ENCODE results near the gene SMS.

SMS gene

GRCh38 chrX:21982311-21982710 is 41.8 kb downstream of the SMS start:
- peaks cover 0 to 18% (median 11%) of the 10 kb centered on the region in 3 donors for H3K36me3 ChIP-seq
- H3K27ac ChIP-seq = no peak overlapping the region
- intact Hi-C loops (cut with DNase I; ENCODE audit: low total_unique reads) = loop anchor here (10.0 kb wide), 1 partner anchor 762 kb away; no protein-coding TSS in a partner anchor
- no peak overlapping the region for H3K4me3 ChIP-seq
- TF ChIP-seq CTCF (IDR thresholded peaks at IDR 0.05) = no peak
- H3K27me3 ChIP-seq = no peaks in the 10 kb centered on the region
- DNase-seq = no peak
- H3K9me3 ChIP-seq = no peaks in the 10 kb centered on the region
- H3K4me1 ChIP-seq = no peaks in the 10 kb centered on the region

DNA sequence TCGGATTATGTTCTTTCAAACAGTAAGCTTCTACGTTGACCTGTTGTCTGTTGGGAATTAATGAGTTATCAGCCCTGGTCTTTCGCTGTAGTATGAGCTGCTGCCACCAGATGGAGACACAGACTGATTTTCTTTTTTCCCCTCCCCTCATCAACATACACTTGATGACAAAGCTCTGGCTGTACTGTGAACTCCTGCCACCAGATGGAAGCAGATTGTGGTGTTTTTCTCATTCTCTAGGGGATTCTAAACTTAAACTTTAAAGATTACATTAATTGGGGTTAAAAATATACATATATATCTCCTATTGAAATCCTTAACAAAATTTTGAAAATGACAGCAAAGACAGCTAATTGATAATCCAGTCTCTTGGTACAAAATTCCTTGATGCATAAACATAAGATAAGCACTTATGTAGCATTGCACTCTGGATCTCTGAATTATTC is 44.8 kb downstream of the SMS start:
- peaks cover 0 to 15% (median 0%) of the 10 kb centered on the region in 3 donors for H3K36me3 ChIP-seq
- peak; percentile 51 to 69 for DNase-seq
- H3K4me3 ChIP-seq = no peak overlapping the region
- TF ChIP-seq CTCF (IDR thresholded peaks at IDR 0.05) = peak; percentile 79 to 80
- intact Hi-C loops (cut with DNase I; ENCODE audit: low total_unique reads) = loop anchor here (10.0 kb wide), 1 partner anchor 759 kb away; no protein-coding TSS in a partner anchor
- no peaks in the 10 kb centered on the region for H3K9me3 ChIP-seq
- H3K27me3 ChIP-seq = no peaks in the 10 kb centered on the region
- H3K27ac ChIP-seq = no peak overlapping the region
- H3K4me1 ChIP-seq = no peaks in the 10 kb centered on the region

GRCh38 chrX:21986596-21986995 is 46.1 kb downstream of the SMS start:
- Histone ChIP-seq H3K4me1 (no peaks in the 10 kb centered on the region), H3K27ac (no peak overlapping the region), H3K9me3 (no peaks in the 10 kb centered on the region), H3K36me3 (peaks cover 0 to 15% (median 7%) of the 10 kb centered on the region in 3 donors), H3K4me3 (no peak overlapping the region), H3K27me3 (no peaks in the 10 kb centered on the region)
- intact Hi-C loops (cut with DNase I; ENCODE audit: low total_unique reads) = loop anchor here (10.0 kb wide), 1 partner anchor 758 kb away; no protein-coding TSS in a partner anchor
- no peak for DNase-seq
- no peak for TF ChIP-seq CTCF (IDR thresholded peaks at IDR 0.05)

GRCh38 chrX:21989384-21989783 is 48.9 kb downstream of the SMS start:
- Histone ChIP-seq H3K4me1 (no peaks in the 10 kb centered on the region), H3K27ac (no peak overlapping the region), H3K27me3 (no peaks in the 10 kb centered on the region), H3K36me3 (peaks cover 0 to 21% (median 18%) of the 10 kb centered on the region in 3 donors), H3K4me3 (no peak overlapping the region), H3K9me3 (no peaks in the 10 kb centered on the region)
- no peak for TF ChIP-seq CTCF (IDR thresholded peaks at IDR 0.05)
- intact Hi-C loops (cut with DNase I; ENCODE audit: low total_unique reads) = loop anchor here (10.0 kb wide), 1 partner anchor 755 kb away; no protein-coding TSS in a partner anchor
- no peak for DNase-seq

DNA sequence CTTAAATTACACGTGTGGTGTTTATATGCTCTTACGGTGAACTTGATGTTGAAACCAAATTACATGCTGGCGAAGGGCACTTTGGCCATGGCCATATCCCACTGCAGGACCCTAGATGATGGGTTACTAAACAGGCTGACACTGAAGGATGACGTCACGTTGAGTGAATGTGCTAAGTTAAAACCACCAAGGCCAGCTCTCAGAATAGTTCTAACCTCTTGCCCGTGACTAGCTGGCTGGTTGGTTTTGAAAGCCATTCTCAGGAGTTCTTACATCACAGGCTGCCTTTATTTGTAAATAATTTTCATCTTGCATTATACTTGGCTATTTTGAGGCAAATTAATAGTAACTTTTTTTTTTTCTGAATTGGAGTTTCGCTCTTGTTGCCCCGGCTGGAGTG is 50.3 kb downstream of the SMS start:
- TF ChIP-seq CTCF (IDR thresholded peaks at IDR 0.05) = no peak
- DNase-seq = no peak
- Histone ChIP-seq H3K36me3 (peaks cover 0 to 21% (median 18%) of the 10 kb centered on the region in 3 donors), H3K4me1 (no peaks in the 10 kb centered on the region), H3K9me3 (no peaks in the 10 kb centered on the region), H3K4me3 (no peak overlapping the region), H3K27me3 (no peaks in the 10 kb centered on the region), H3K27ac (no peak overlapping the region)
- intact Hi-C loops (cut with DNase I; ENCODE audit: low total_unique reads) = no loop called here

- H3K9me3 ChIP-seq = no peaks in the 10 kb centered on the region
- DNase-seq = no peak
- intact Hi-C loops (cut with DNase I; ENCODE audit: low total_unique reads) = no loop called here
- no peak overlapping the region for H3K4me3 ChIP-seq
- no peaks in the 10 kb centered on the region for H3K4me1 ChIP-seq
- no peak for TF ChIP-seq CTCF (IDR thresholded peaks at IDR 0.05)
- H3K27ac ChIP-seq = no peak overlapping the region
- H3K27me3 ChIP-seq = no peaks in the 10 kb centered on the region
- H3K36me3 ChIP-seq = peaks cover 0 to 21% (median 18%) of the 10 kb centered on the region in 3 donors
These were observed 51.0 kb downstream of the SMS start for GRCh38 chrX:21991504-21991903.
